GM18498 (cell line): ENCODE results near the gene OR1L4.

ENCODE experiments used
- ATAC-seq: cut with Tn5 transposase; IDR thresholded peaks from one replicate; pipeline ENCODE4 v1.9.1; 2021; ENCODE audit warnings: mild to moderate bottlenecking, moderate library complexity; ENCODE audit not compliant: unreplicated experiment

The OR1L4 gene, protein sequence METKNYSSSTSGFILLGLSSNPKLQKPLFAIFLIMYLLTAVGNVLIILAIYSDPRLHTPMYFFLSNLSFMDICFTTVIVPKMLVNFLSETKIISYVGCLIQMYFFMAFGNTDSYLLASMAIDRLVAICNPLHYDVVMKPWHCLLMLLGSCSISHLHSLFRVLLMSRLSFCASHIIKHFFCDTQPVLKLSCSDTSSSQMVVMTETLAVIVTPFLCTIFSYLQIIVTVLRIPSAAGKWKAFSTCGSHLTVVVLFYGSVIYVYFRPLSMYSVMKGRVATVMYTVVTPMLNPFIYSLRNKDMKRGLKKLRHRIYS

DNA sequence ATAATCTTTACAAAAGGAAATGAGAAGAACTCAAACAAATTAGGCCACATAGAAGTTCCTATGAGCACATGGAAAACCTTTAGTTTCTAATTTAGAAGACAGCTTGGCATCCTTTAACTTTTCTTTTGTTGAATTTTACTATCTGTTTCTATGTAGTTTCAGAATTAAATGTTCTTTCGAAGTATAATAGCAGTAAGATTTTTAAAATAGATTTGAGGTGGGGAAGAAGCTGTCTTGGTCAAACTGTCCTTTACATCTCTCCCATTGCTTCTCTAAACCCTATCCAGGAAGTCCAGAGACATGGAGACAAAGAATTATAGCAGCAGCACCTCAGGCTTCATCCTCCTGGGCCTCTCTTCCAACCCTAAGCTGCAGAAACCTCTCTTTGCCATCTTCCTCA lies at the start of gene OR1L4:
TSS of gene OR1L4 (plus strand) at position 301 of the 400 bp plus-strand sequence. CDS start at position 301, 0 bp downstream.
- no peak for ATAC-seq

DNA sequence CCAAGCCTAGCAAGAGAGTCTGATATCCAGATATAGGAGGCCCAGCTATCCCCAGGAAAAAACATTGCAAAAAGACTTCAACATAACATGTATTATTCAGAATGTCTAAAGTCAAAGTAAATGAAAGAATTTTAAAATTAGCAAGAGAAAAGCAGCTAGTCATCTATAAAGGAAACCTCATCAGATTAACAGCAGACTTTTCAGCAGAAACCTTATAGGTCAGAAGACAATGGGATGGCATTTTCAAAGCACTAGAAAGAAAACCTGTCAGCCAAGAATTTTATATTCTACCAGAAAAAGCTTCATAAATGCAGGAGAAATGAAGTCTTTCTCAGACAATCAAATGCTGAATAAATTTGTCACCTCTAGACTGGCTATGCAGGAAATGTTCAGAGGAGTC lies 38.9 kb upstream of the OR1L4 start:
- ATAC-seq: no peak

DNA sequence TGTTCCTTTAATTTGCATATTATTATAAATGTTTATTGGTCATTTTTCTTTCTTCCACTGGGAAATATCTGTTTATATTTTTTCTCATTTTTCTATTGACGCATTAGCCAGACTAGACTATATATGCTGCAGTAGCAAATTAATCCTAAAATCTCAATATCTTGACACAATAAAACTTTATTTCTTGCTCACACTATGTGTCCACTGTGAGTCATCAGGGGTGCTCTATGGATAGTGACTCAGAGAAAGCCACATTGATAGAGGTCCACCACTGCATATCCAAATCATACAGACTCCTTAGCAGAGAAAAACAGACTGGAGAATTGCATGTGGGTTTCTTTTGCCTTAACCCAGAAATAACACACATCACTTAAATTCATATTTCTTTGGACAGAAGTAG lies 28.1 kb upstream of the OR1L4 start:
- no peak for ATAC-seq

DNA sequence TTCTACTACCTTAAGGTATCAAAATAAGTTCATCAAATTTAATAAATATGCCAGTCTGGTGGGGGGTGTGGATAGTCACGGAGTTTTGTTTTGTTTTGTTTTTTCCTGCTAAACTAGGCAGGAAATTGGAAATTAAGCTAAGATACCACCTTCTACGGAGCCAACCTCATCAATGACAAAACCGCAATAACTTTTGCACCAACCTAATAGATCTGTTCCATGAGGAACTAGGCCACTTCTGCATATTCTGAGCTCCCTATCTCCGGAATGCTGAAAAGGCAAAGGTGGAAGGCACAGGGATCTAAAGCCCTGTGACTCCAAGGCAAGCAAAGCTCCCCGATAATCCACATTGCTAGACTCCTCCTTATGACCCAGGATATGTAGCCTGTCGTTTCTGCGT lies 5.8 kb upstream of the OR1L4 start:
- no peak for ATAC-seq

DNA sequence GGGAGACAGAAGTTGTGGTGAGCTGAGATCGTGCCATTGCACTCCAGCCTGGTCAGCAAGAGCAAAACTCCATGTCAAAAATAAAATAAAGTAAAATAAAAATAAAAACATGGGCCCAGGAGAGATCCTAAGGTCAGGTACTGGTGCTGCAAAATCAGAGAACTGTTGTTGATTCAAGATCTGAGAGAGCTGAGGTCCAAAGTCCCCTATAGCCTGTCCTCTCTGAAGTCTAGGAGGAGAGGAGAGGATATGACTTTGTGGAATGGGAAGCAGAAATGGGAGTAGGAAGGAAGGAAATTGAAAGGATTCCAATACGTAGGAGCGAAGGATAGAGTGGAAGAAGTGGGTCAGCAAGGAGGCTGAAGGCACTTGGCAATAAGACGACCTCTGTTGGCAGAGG lies 4.6 kb upstream of the OR1L4 start:
- ATAC-seq: no peak

DNA sequence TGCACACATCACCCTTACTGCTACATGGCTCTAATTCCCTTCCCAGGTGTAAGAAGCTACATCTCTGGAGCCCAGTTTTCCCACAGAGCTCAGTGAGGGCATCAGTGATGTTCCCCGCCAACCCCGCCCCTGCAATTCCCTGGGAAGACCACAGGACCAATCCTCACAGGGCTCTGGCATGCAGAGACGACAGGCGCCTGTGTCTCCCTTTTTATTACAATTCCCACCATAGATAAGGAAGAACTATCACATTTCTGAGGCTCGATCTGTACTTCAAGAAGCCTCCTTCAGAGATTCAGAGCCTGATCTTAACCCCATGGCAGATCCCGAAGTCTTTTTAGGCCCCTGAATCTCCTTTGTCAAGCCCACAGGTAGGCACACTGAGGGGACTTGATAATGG lies 18.2 kb downstream of the OR1L4 start, which contains the start of gene OR1L6:
TSS of gene OR1L6 (plus strand) at position 301 of the 400 bp plus-strand sequence. CDS start 7,545 bp downstream, outside the sequence.
- ATAC-seq: no peak

DNA sequence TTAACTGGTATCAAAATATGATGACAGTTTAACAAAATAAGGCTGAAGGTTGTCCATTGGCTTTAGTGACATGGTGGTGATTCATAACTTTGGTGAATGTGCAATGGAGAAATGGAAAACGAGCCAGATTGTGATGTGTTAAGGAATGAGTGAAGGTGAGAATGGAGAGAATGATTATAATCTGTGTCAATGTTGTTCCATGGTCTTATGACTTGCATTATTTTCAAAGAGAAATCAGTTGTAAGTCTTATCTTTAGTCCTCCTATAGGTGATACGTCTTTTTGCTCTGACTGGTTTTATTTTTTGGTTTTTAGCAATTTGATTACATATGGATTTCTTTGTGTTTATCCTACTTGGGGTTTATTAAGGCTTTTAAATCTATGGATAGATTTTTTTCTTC lies 31.0 kb downstream of the OR1L4 start:
- no peak for ATAC-seq

DNA sequence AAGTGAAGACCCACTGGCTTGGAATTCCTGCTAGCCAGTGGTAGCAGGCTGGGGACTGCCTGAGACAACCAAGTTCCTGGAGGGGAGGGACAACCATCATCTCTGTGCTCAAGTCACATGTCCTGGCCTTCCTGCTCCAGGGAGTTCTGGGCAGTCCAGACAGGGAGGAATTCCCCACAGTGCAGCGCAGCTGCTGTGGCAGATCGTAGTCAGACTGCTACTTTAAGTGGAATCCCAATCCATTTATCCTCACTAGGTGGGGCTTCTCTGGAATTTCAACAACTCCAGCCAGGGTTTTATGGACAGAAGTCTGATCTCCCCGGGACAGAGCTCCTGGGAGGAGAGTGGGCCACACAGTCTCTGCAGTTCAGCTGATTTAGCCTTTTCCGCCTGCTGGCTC lies 44.0 kb downstream of the OR1L4 start:
- no peak for ATAC-seq
